ENCODE data around the gene DCLK2. TPM values are rescaled to one million over a fixed set of nuclear protein-coding genes. Genes with fewer than 3 reads are reported as not detected.

DCLK2 gene
- total and polyA plus RNA-seq, 2 of the 8 experiments (the other 6 are each of a cell fraction or from before 2014, with no cell fraction given) = 0.32 to 0.37 TPM

DNA sequence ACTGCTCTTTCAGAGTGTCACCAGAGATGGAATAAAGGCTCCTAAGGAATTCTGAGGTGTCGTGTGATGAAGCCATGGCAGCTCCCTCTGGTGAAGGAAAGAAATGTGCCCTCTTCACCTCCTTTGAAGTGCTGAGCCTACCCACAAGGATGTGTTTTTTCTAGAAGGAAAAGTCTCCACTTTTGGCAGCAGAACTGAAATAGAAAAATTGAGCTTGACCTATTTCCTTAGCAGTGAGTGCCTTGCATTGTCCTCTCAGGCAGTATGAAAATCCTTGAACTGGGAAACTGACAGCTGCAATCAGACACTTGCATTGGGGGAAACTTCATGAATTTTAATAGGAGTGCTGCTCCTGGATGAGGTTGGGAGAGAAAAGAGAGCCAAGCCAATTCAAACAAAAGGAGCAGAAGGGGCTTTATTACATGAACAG lies 95.2 kb downstream of the DCLK2 start:
- no peak for TF ChIP-seq TAF7 (optimal IDR thresholded peaks at IDR 0.05; ENCODE audit: borderline replicate concordance, low read depth, low read length)
- TF ChIP-seq GTF2F1 (IDR thresholded peaks at IDR 0.05; ENCODE audit: borderline replicate concordance, low read depth, low read length) = no peak
- TF ChIP-seq ASH2L (IDR thresholded peaks at IDR 0.05; ENCODE audit: low read length) = no peak
- TF ChIP-seq BACH1 (IDR thresholded peaks at IDR 0.05; ENCODE audit: low read length) = no peak
- no peak for TF ChIP-seq SP1 (IDR thresholded peaks at IDR 0.05; ENCODE audit: low read depth, low read length)
- TF ChIP-seq POLR2A (IDR thresholded peaks at IDR 0.05; ENCODE audit: control extremely low read depth in 1 of 2, low read depth in 2 of 2, low read length in 2 of 2) = no peak
- no peak for TF ChIP-seq KDM5A (IDR thresholded peaks at IDR 0.05; ENCODE audit: low read length)
- no peak for TF ChIP-seq EGR1 (IDR thresholded peaks at IDR 0.05; ENCODE audit: borderline replicate concordance, low read depth, low read length)
- no peak for TF ChIP-seq RXRA (IDR thresholded peaks at IDR 0.05; ENCODE audit: insufficient read depth, low read depth, low read length)
- TF ChIP-seq, protein P1, sequence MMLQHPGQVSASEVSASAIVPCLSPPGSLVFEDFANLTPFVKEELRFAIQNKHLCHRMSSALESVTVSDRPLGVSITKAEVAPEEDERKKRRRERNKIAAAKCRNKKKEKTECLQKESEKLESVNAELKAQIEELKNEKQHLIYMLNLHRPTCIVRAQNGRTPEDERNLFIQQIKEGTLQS (IDR thresholded peaks at IDR 0.05; ENCODE audit: insufficient read depth, low read depth, low read length) = no peak
- TF ChIP-seq EZH2 (IDR thresholded peaks at IDR 0.05; ENCODE audit: low read depth, low read length, severe bottlenecking) = no peak
- TF ChIP-seq NANOG (IDR thresholded peaks at IDR 0.05; ENCODE audit: insufficient read depth, low read depth, low read length, poor library complexity, severe bottlenecking) = no peak
- no peak for TF ChIP-seq KDM1A (IDR thresholded peaks at IDR 0.05; ENCODE audit: borderline replicate concordance, low read length)
- Histone ChIP-seq H3K27ac (ENCODE audit: low read depth, low read length) (no peak overlapping the region), H3K4ac (replicated peaks; ENCODE audit: insufficient read length, low read depth, low read length) (no peak overlapping the region), H2AFZ (ENCODE audit: low read length) (no peak overlapping the region), H3K79me2 (ENCODE audit: control insufficient read depth in 1 of 2, insufficient read depth in 2 of 2, low read length in 2 of 2) (no peaks in the 10 kb centered on the region), H4K8ac (ENCODE audit: extremely low read depth, insufficient read depth, low read length) (no peak overlapping the region), H3K56ac (replicated peaks; ENCODE audit: insufficient read length, low read depth, low read length) (no peak overlapping the region), H3K18ac (ENCODE audit: extremely low read depth, low read length) (no peak overlapping the region), H3K23me2 (ENCODE audit: low read depth, low read length) (no peaks in the 10 kb centered on the region), H4K91ac (replicated peaks; ENCODE audit: insufficient read length, low read length) (no peak overlapping the region), H3K4me1 (replicated peaks in 1 of 4; ENCODE audit: control insufficient read depth in 3 of 4, insufficient read depth in 4 of 4, low read length in 3 of 4) (no peaks in the 10 kb centered on the region), H3K9me3 (ENCODE audit: insufficient read depth in 2 of 2, low read depth in 1 of 2, low read length in 1 of 2) (no peaks in the 10 kb centered on the region), H3K27me3 (replicated peaks in 1 of 4; ENCODE audit: control insufficient read depth in 3 of 4, extremely low read depth in 1 of 4, insufficient read depth in 3 of 4, low read length in 3 of 4) (no peaks in the 10 kb centered on the region), H2BK120ac (replicated peaks; ENCODE audit: low read depth, low read length) (no peak overlapping the region), H3K36me3 (ENCODE audit: control insufficient read depth in 2 of 4, insufficient read depth in 4 of 4, low read length in 3 of 4) (no peaks in the 10 kb centered on the region), H2BK15ac (ENCODE audit: low read length) (no peak overlapping the region), H4K20me1 (replicated peaks in 1 of 2; ENCODE audit: control insufficient read depth in 1 of 2, insufficient read depth in 2 of 2, low read length in 2 of 2) (no peaks in the 10 kb centered on the region), H2BK12ac (ENCODE audit: low read depth, low read length) (no peak overlapping the region), H2BK20ac (ENCODE audit: low read length) (no peak overlapping the region), H3K9ac (replicated peaks in 1 of 4; ENCODE audit: extremely low read depth in 1 of 4, low read depth in 3 of 4, low read length in 3 of 4) (no peak overlapping the region), H3K4me2 (ENCODE audit: insufficient read depth in 1 of 2, low read depth in 2 of 2, low read length in 2 of 2) (no peak overlapping the region), H3K14ac (ENCODE audit: insufficient read length) (no peak overlapping the region), H3K79me1 (ENCODE audit: low read depth, low read length) (no peaks in the 10 kb centered on the region), H3K4me3 (ENCODE audit: extremely low read depth in 1 of 4, insufficient read depth in 2 of 4, low read depth in 3 of 4, low read length in 4 of 4) (no peak overlapping the region), H2BK5ac (ENCODE audit: low read depth, low read length) (no peak overlapping the region), H3K23ac (ENCODE audit: insufficient read length) (no peak overlapping the region), H2AK5ac (ENCODE audit: low read depth, low read length) (no peak overlapping the region), H4K5ac (ENCODE audit: insufficient read length, low read depth, low read length) (no peak overlapping the region)
- DNase-seq (ENCODE audit: low read depth in 1 of 2, low spot score in 2 of 2) (no peak), FAIRE-seq (no peak)
- WGBS, 2 experiments (ENCODE audit: extremely low coverage in 1 of 2, insufficient coverage in 1 of 2, insufficient read length in 1 of 2, insufficient replicate concordance in 2 of 2, low coverage in 1 of 2, low lambda C conversion rate in 2 of 2, missing lambda C conversion rate in 1 of 2) = 79% methylated on average over 1 of the region's 1 CpG; no CpG with 5 or more reads in 1 of the 2 experiments
- ChIA-PET CTCF (ENCODE audit: partially characterized antibody) (interaction anchor here (1.2 kb wide), 1 partner anchor 161 kb away, joined by 3 read pairs; no protein-coding TSS in a partner anchor), POLR2A (ENCODE audit: partially characterized antibody) (no interaction called here)
